DMS53 treated with DMSO at 0.1 percent for 48 hours (cell line): ENCODE data around the gene PRSS38.

ENCODE experiments used
- DNase-seq: peaks from one replicate; lab custom pipeline; 2025; ENCODE audit not compliant: unreplicated experiment; lab: John Stamatoyannopoulos, UW

PRSS38 gene

DNA sequence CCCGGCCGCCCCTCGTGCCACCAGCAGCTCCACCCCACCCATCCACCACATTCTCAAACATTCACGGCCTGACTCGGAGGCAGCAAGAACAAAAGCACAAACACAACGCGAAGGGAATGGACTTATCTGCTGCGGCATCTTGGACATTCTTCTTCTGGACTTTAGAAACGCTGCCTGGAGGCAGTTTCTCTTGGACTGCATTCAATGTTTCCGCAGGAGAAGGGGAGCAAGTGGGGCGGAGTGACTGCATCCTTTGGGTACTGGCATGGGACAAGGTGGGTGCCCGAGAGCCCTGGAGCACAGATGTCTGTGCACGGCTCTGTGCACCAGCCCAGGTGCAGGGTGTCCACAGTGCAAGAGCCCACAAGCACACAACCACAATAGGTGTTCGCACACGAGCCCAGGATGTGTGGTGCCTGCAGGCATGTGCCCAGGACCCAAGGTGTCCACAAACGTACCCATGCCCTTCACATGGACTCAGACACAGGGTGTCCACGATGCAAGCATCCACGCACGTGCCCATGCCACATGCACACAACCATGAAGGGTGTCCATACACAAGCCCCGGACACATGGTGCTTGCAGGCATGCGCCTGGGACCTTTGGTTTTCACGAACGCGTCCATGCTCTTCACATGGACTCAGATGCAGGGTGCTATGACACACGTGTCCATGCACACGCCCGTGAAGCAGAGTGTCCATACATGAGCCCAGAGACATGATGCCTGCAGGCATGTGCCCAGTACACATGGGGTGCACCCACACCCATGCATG, 78.7 kb downstream of the PRSS38 start:
- DNase-seq = no peak

DNA sequence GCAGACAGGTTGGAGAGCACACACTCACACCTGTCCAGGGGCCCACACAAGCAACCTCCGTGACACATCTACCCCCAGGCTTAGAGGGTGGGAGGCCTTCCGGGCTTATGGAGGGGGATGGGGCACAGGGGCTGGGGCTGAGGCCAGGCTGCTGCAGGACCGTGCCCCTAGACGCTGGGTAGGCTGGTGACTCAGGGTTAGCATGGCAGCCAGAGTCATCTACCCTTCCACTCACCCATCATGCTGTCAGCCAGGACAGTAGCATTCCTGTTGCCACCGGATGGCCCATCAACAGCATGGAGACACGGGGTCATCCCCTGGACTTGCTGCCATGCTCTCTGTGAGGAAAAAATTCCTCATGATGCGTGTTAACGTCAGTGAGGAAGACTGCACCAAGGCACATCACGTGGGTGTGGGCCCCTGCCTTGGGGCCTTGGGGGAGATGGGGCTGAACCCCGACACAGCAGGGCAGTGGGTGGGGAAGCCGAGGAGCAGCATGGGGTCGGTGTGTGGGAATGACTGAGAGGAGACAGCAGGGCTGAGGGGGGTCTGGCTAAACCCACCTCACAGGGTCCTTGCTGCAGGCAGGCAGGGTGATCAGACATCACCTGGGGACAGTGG, 79.5 kb downstream of the PRSS38 start:
- no peak for DNase-seq
